Measurements from ENCODE around the gene R3HDM2. TPM values are rescaled to one million over a fixed set of nuclear protein-coding genes. Genes with fewer than 3 reads are reported as not detected.
A peak's percentile ranks its signal among the peaks of the same experiment; 100 is the strongest.

Gene R3HDM2
- total RNA-seq, 1 donor from 2014 or later = 46.5 TPM

DNA sequence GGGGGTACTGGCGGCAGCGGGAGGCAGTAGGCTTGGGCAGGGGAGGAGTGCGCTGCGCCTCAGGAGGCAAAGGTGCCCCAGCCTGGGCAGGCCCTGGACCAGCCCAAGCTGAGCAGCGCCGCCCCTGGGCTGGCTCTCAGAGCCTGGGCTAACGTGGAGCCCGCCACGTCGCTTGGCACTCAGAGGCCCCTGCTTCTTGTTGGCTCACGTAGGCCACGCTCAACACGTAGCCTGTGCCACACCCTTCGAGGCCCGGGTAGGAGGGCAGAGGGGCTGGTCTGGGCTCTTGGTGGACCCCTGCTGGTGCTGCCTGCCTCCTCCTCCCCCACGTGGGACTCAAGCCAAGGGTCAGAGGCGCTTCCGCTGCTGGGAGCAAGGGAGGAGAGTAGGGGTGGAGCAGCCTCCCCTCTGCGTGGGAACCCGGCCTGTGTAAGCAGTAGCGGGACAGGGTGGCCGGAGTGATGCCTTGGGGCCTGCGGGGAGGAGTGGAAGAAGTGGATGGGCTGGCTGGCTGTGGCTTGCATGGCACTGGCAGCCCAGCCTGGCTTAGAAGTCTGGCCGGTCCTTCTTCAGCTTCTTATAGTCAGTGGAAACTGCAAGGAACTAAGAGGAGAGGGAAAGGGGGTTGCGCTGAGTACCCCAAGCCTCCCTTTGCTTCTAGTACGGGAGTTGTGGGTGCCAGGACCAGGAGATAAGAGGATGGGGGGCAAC, 195.7 kb downstream of the R3HDM2 start:
- Mint-ChIP-seq H3K27me3 (ENCODE audit: low read depth) (no peaks in the 10 kb centered on the region), H3K4me1 (ENCODE audit: low read depth) (peaks cover 91% of the 10 kb centered on the region), H3K27ac (ENCODE audit: unreplicated experiment) (peak overlapping the region; percentile 100), H3K9me3 (ENCODE audit: low read depth) (no peaks in the 10 kb centered on the region), H3K4me3 (ENCODE audit: unreplicated experiment) (peak overlapping the region; percentile 94), H3K36me3 (ENCODE audit: low read depth) (peaks cover 24% of the 10 kb centered on the region)
- TF ChIP-seq, protein P1, sequence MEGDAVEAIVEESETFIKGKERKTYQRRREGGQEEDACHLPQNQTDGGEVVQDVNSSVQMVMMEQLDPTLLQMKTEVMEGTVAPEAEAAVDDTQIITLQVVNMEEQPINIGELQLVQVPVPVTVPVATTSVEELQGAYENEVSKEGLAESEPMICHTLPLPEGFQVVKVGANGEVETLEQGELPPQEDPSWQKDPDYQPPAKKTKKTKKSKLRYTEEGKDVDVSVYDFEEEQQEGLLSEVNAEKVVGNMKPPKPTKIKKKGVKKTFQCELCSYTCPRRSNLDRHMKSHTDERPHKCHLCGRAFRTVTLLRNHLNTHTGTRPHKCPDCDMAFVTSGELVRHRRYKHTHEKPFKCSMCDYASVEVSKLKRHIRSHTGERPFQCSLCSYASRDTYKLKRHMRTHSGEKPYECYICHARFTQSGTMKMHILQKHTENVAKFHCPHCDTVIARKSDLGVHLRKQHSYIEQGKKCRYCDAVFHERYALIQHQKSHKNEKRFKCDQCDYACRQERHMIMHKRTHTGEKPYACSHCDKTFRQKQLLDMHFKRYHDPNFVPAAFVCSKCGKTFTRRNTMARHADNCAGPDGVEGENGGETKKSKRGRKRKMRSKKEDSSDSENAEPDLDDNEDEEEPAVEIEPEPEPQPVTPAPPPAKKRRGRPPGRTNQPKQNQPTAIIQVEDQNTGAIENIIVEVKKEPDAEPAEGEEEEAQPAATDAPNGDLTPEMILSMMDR (IDR thresholded peaks at IDR 0.05) = peak; percentile 60
- peak; percentile 96 for DNase-seq (ENCODE audit: low spot score)

DNA sequence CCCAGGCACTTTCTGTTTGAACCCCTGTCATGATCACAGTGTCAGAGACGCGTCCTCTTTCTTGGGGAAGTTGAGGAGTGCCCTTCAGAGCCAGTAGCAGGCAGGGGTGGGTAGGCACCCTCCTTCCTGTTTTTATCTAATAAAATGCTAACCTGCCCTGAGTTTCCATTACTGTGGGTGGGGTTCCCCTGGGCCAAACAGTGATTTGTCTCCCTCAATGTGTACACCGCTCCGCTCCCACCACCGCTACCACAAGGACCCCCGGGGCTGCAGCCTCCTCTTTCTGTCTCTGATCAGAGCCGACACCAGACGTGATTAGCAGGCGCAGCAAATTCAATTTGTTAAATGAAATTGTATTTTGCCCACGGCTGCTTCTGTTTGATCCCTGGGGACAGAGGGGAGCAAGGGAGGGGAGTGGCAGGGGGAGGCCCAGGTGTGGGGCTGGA, 196.2 kb downstream of the R3HDM2 start:
- Mint-ChIP-seq H3K9me3 (ENCODE audit: low read depth) (no peaks in the 10 kb centered on the region), H3K27me3 (ENCODE audit: low read depth) (no peaks in the 10 kb centered on the region), H3K4me1 (ENCODE audit: low read depth) (peaks cover 88% of the 10 kb centered on the region), H3K27ac (ENCODE audit: unreplicated experiment) (peak overlapping the region; percentile 100), H3K36me3 (ENCODE audit: low read depth) (peaks cover 24% of the 10 kb centered on the region), H3K4me3 (ENCODE audit: unreplicated experiment) (peak overlapping the region; percentile 94)
- no peak for DNase-seq (ENCODE audit: low spot score)
- TF ChIP-seq, protein P1 (IDR thresholded peaks at IDR 0.05) = no peak

DNA sequence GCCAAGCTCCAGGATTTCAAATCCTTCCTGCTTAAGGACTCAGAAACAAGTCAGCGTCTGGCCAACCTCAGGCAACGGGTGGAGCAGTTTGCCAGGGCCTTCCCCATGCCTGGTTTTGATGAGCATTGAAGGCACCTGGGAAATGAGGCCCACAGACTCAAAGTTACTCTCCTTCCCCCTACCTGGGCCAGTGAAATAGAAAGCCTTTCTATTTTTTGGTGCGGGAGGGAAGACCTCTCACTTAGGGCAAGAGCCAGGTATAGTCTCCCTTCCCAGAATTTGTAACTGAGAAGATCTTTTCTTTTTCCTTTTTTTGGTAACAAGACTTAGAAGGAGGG, 196.6 kb downstream of the R3HDM2 start:
- H3K27me3 Mint-ChIP-seq (ENCODE audit: low read depth) = no peaks in the 10 kb centered on the region
- H3K4me3 Mint-ChIP-seq (ENCODE audit: unreplicated experiment) = peak overlapping the region; percentile 94
- TF ChIP-seq, protein P1 (IDR thresholded peaks at IDR 0.05) = no peak
- no peaks in the 10 kb centered on the region for H3K9me3 Mint-ChIP-seq (ENCODE audit: low read depth)
- H3K36me3 Mint-ChIP-seq (ENCODE audit: low read depth) = peaks cover 24% of the 10 kb centered on the region
- peaks cover 88% of the 10 kb centered on the region for H3K4me1 Mint-ChIP-seq (ENCODE audit: low read depth)
- DNase-seq (ENCODE audit: low spot score) = no peak
- peak overlapping the region; percentile 100 for H3K27ac Mint-ChIP-seq (ENCODE audit: unreplicated experiment)

DNA sequence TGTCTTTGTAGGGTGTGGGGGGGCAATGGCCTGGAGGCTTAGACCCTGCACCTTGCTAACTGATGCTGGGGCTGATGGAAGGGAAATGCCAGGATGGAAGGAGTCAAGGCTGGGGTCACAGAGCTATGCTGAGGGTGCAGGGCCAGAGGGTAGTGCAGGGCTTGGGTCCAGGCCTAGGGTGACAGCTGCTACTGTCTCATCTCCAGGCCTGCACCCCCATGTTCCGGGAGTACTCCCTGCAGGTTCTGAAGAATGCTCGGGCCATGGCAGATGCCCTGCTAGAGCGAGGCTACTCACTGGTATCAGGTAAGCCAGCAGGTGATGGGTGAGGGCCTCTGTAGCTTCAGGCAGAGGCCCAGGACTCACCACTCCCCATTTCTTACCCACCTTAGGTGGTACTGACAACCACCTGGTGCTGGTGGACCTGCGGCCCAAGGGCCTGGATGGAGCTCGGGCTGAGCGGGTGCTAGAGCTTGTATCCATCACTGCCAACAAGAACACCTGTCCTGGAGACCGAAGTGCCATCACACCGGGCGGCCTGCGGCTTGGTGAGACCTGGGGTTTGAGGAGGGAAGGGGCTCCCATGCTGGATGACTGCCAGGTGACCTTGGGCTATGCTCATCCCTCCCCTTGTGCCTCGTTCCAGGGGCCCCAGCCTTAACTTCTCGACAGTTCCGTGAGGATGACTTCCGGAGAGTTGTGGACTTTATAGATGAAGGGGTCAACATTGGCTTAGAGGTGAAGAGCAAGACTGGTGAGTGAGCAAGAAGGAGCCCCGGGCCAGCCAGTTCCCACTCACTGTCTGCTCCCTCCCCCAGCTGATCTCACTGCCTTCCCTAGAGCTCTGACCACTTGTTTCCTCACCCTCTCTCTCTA, 197.2 kb downstream of the R3HDM2 start:
- Mint-ChIP-seq H3K9me3 (ENCODE audit: low read depth) (no peaks in the 10 kb centered on the region), H3K27ac (ENCODE audit: unreplicated experiment) (peak overlapping the region; percentile 100), H3K4me3 (ENCODE audit: unreplicated experiment) (peak overlapping the region; percentile 94), H3K36me3 (ENCODE audit: low read depth) (peaks cover 24% of the 10 kb centered on the region), H3K27me3 (ENCODE audit: low read depth) (no peaks in the 10 kb centered on the region), H3K4me1 (ENCODE audit: low read depth) (peaks cover 90% of the 10 kb centered on the region)
- TF ChIP-seq, protein P1 (IDR thresholded peaks at IDR 0.05) = no peak
- DNase-seq (ENCODE audit: low spot score) = no peak

DNA sequence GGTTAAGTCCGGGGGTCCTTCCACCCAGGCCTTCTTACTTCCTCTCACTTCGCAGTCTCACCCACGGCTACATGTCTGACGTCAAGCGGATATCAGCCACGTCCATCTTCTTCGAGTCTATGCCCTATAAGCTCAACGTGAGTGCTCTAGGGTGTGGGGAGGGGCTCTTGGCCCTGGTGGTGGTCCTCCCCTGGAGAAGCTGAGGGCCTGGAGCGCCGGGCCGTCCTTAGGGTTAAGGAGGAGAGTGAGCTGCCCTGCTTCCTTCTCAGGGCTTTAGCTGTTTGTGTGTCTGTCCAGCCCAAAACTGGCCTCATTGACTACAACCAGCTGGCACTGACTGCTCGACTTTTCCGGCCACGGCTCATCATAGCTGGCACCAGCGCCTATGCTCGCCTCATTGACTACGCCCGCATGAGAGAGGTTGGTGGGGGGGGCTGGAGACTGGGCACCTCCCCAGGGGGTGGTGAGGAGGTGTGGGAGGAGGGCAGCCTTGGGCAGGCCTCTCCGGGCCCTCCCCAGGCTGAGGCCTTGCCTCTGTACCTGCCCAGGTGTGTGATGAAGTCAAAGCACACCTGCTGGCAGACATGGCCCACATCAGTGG, 198.6 kb downstream of the R3HDM2 start:
- no peak for DNase-seq (ENCODE audit: low spot score)
- H3K4me1 Mint-ChIP-seq (ENCODE audit: low read depth) = peaks cover 85% of the 10 kb centered on the region
- peak overlapping the region; percentile 100 for H3K27ac Mint-ChIP-seq (ENCODE audit: unreplicated experiment)
- TF ChIP-seq, protein P1 (IDR thresholded peaks at IDR 0.05) = no peak
- H3K9me3 Mint-ChIP-seq (ENCODE audit: low read depth) = no peaks in the 10 kb centered on the region
- H3K4me3 Mint-ChIP-seq (ENCODE audit: unreplicated experiment) = peak overlapping the region; percentile 99
- peaks cover 24% of the 10 kb centered on the region for H3K36me3 Mint-ChIP-seq (ENCODE audit: low read depth)
- H3K27me3 Mint-ChIP-seq (ENCODE audit: low read depth) = no peaks in the 10 kb centered on the region

Measured in chondrocyte (in vitro differentiated cells).